ENCODE results near the gene GMCL1. TPM values are rescaled to one million over a fixed set of nuclear protein-coding genes. Genes with fewer than 3 reads are reported as not detected.

The GMCL1 gene, protein sequence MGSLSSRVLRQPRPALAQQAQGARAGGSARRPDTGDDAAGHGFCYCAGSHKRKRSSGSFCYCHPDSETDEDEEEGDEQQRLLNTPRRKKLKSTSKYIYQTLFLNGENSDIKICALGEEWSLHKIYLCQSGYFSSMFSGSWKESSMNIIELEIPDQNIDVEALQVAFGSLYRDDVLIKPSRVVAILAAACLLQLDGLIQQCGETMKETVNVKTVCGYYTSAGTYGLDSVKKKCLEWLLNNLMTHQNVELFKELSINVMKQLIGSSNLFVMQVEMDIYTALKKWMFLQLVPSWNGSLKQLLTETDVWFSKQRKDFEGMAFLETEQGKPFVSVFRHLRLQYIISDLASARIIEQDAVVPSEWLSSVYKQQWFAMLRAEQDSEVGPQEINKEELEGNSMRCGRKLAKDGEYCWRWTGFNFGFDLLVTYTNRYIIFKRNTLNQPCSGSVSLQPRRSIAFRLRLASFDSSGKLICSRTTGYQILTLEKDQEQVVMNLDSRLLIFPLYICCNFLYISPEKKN
- 8.0 and 13.0 TPM in 2 replicates for total RNA-seq

DNA sequence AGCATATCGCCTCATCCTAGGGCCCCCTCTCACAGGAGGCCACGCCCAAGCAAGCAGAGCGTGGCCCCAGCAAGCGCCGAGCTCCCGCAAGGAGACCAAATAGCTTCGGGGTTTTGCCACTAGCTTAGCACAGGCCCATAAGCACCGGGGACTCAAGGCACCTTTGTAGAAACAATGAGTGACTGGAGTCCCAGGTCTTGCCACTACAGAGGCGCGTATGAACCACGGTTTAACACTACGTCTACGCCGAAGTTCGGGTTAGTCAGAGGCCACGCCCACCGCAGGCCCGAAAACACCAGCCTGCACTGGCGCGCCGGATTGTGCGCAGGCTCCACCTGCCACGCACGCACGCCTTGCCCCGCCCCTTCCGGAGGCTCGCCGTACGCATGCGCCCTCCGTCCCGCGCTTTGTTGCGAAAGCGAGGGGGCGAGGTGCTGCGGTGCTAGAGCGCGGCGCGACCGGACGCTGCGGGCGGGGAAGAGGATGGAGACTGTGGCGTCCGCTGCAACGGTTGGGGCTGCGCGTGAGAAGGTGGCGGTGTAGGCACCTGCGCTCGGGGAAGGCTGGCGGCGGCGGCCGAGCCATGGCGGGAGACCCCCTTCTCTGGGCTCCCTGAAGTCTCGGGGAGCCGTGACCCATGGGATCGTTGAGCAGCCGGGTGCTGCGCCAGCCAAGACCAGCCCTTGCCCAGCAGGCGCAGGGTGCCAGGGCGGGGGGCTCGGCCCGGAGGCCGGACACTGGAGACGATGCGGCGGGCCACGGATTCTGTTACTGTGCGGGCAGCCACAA lies at the start of gene GMCL1:
GMCL1 (plus strand) TSS at position 405 of the 789 bp plus-strand sequence; CDS start at position 638, 233 bp downstream.
- ChIA-PET POLR2A (interaction anchor here (0.6 to 1.7 kb wide), 6 partner anchors 26 to 464 kb away, joined by 3 to 6 read pairs (median 3); partner anchors contain the start of genes ANXA4, C2orf42, MXD1 and SNRPG), CTCF (interaction anchor here (1.5 to 4.8 kb wide), 2 partner anchors 12 to 105 kb away, joined by 11 to 28 read pairs; no protein-coding TSS in a partner anchor)
- ATAC-seq (ENCODE audit: low read depth), result peak; percentile 95
- Mint-ChIP-seq H3K27ac (peak within 1 kb of the TSS; percentile 96), H3K9me3 (no peaks in the 10 kb centered on the region), H3K36me3 (ENCODE audit: low read depth) (peaks cover 12% of the 10 kb centered on the region), H3K4me3 (peak within 1 kb of the TSS; percentile 94), H3K27me3 (no peaks in the 10 kb centered on the region), H3K4me1 (peaks cover 29% of the 10 kb centered on the region)
- intact Hi-C loops (cut with micrococcal nuclease), result loop anchor here (1.0 to 10.0 kb wide), 11 partner anchors 12 to 1365 kb away; partner anchors contain the start of genes APLF, FBXO48, GFPT1 and SNRNP27
- TF ChIP-seq, protein P1, sequence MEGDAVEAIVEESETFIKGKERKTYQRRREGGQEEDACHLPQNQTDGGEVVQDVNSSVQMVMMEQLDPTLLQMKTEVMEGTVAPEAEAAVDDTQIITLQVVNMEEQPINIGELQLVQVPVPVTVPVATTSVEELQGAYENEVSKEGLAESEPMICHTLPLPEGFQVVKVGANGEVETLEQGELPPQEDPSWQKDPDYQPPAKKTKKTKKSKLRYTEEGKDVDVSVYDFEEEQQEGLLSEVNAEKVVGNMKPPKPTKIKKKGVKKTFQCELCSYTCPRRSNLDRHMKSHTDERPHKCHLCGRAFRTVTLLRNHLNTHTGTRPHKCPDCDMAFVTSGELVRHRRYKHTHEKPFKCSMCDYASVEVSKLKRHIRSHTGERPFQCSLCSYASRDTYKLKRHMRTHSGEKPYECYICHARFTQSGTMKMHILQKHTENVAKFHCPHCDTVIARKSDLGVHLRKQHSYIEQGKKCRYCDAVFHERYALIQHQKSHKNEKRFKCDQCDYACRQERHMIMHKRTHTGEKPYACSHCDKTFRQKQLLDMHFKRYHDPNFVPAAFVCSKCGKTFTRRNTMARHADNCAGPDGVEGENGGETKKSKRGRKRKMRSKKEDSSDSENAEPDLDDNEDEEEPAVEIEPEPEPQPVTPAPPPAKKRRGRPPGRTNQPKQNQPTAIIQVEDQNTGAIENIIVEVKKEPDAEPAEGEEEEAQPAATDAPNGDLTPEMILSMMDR (IDR thresholded peaks at IDR 0.05), result no peak
- peak; percentile 99 for DNase-seq

DNA sequence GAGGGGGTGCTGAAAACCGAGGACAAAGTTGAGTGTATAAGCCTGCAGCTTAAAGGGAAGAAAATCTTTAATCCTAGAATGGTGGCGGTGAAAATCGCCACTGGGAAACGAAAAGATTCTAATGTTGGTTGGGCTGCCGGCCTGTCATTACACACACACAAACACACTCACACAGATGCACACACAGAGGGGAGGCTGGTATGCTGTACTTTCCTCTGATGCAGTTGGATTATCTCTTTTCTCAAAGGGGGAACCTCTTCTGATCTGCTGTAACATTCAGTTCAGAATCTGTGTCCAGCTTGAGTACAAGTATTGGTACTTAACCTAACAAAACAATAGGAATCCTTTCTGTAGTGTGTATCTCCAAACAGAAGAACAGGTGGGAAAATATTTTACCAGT lies 48.5 kb upstream of the GMCL1 start:
- peak overlapping the region; percentile 8 for H3K4me3 Mint-ChIP-seq
- CTCF ChIA-PET, result interaction anchor here (0.6 to 1.2 kb wide), 2 partner anchors 10 to 13 kb away, joined by 3 read pairs; no protein-coding TSS in a partner anchor
- POLR2A ChIA-PET, result interaction anchor here (0.6 to 0.8 kb wide), 2 partner anchors 18 to 49 kb away, joined by 3 to 6 read pairs; no protein-coding TSS in a partner anchor

DNA sequence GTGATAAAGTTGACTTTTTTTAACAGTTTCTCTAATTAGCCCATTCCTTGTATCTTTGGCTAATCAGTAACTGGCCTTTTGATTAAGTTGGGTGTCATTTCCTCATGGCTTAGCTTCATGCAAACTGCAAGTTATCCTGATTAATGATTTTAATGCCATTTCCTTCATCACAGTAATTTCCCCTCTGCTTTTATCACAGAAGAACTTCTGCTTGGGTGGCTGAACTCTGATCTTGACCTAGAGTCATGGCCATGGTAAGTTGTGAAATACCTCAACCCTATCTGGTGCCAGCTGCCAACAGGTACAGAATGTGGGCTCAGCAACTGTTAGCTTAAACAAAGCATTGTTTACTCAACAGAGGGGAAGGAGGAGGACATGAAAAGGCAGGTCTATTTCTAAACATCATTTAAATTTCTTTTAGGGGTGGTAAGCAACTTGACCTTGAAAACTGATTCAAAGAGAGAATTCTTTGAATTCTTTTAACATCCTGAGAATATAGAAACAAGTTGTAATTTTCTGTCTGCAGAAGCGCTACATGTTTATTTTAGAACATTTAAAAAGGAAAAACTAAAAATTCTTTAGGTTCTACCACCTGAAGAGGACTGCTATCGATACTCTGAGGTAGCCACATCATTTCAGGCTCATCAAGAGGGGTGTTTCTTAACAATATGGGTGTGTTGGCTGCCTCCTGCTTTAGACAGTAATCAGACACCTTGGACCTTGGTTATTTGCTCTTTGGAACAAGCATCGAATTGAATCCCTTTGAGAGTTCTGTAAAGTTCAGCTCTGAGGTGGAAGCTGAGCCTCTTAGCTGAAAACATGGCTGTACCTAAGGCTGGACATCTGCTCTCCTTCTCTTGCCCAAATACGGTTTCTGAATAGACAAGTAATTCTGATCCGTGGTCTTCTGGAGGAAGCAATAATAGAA lies 47.9 kb upstream of the GMCL1 start:
- ChIA-PET CTCF (interaction anchor here (0.6 to 1.2 kb wide), 2 partner anchors 11 to 13 kb away, joined by 3 read pairs; no protein-coding TSS in a partner anchor), POLR2A (interaction anchor here (0.6 to 1.2 kb wide), 3 partner anchors 19 to 50 kb away, joined by 3 to 6 read pairs (median 3); partner anchors contain the start of gene ANXA4)
- ATAC-seq (ENCODE audit: low read depth), result peak; percentile 18
- peak overlapping the region; percentile 71 for H3K27ac Mint-ChIP-seq
- H3K4me3 Mint-ChIP-seq, result no peak overlapping the region
- TF ChIP-seq, protein P1 (IDR thresholded peaks at IDR 0.05), result no peak
- H3K27me3 Mint-ChIP-seq, result no peaks in the 10 kb centered on the region
- intact Hi-C loops (cut with micrococcal nuclease), result no loop called here
- DNase-seq, result no peak
- H3K36me3 Mint-ChIP-seq (ENCODE audit: low read depth), result peaks cover 4% of the 10 kb centered on the region
- H3K9me3 Mint-ChIP-seq, result no peaks in the 10 kb centered on the region
- peaks cover 41% of the 10 kb centered on the region for H3K4me1 Mint-ChIP-seq

More for the DNA sequence above, 48.5 kb upstream of the GMCL1 start:
- TF ChIP-seq, protein P1 (IDR thresholded peaks at IDR 0.05), result no peak
- ATAC-seq (ENCODE audit: low read depth), result no peak
- intact Hi-C loops (cut with micrococcal nuclease), result no loop called here
- Mint-ChIP-seq H3K27me3 (no peaks in the 10 kb centered on the region), H3K4me1 (peaks cover 44% of the 10 kb centered on the region), H3K27ac (no peak overlapping the region), H3K9me3 (peaks cover 2% of the 10 kb centered on the region), H3K36me3 (ENCODE audit: low read depth) (peaks cover 4% of the 10 kb centered on the region)
- no peak for DNase-seq

DNA sequence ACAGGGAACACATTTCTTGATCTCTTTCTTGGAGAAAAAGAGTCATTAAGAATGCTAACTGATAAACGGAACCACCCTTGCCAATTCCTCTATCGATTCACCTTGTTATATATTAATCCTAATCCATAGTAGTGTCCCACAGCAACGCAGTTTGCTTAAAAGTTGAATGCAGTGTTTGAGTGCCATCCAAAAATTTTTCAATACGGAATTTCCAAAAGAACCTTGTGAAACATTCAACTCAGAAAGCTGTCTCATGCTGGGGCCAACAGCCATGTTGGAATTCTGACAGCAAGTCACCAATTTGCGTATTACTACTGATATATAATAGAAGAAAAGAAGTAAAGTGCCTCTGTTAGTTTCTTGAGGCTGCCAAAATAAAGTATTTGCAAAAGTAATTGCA lies 45.2 kb upstream of the GMCL1 start:
- ATAC-seq (ENCODE audit: low read depth) (no peak), DNase-seq (no peak)
- CTCF ChIA-PET, result no interaction called here
- intact Hi-C loops (cut with micrococcal nuclease), result no loop called here
- peaks cover 47% of the 10 kb centered on the region for H3K4me1 Mint-ChIP-seq
- POLR2A ChIA-PET, result no interaction called here
- H3K27me3 Mint-ChIP-seq, result no peaks in the 10 kb centered on the region
- TF ChIP-seq, protein P1 (IDR thresholded peaks at IDR 0.05), result no peak
- no peak overlapping the region for H3K4me3 Mint-ChIP-seq
- H3K27ac Mint-ChIP-seq, result no peak overlapping the region
- peaks cover 3% of the 10 kb centered on the region for H3K36me3 Mint-ChIP-seq (ENCODE audit: low read depth)
- no peaks in the 10 kb centered on the region for H3K9me3 Mint-ChIP-seq

Data from activated B cell treated with CpG ODN at 0.5 μM for 24 hours (primary cell).